ENCODE measurements around the gene SLC39A11. TPM values are rescaled to one million over a fixed set of nuclear protein-coding genes. Genes with fewer than 3 reads are reported as not detected.

SLC39A11 gene
- total RNA-seq, 1 experiment from 2014 or later: 15.2 TPM

- no peak overlapping the region for H3K4ac ChIP-seq (ENCODE audit: low read depth, low read length)
- peaks cover 2% of the 10 kb centered on the region; the same call in 1 of the 2 replicates for H3K27me3 Mint-ChIP-seq (ENCODE audit: low read depth)
- H3K14ac ChIP-seq (ENCODE audit: insufficient read depth, low read length): no peak overlapping the region
- no peak overlapping the region for H4K91ac ChIP-seq (ENCODE audit: insufficient read length, low read depth, low read length)
- H3K36me3 Mint-ChIP-seq (ENCODE audit: insufficient read depth in 1 of 3, low read depth in 3 of 3): peaks cover 2 to 4% (median 3%) of the 10 kb centered on the region in 3 experiments; a peak in 6 of 7 replicates
- H4K8ac ChIP-seq (replicated peaks; ENCODE audit: insufficient read length, low read depth, low read length): no peak overlapping the region
- no peak overlapping the region for H3T11ph ChIP-seq (ENCODE audit: low read length)
- H3K4me3 Mint-ChIP-seq: no peak overlapping the region; a peak in 1 of 5 replicates
- H2AFZ ChIP-seq (ENCODE audit: low read length): no peak overlapping the region
- no peak overlapping the region for H3K27ac ChIP-seq (ENCODE audit: insufficient read length, low read depth, low read length)
- H4K20me1 ChIP-seq (ENCODE audit: control insufficient read depth, insufficient read depth, insufficient read length): no peaks in the 10 kb centered on the region
- H3K23ac ChIP-seq (ENCODE audit: insufficient read length, low read depth, low read length): no peak overlapping the region
- H3K4me2 ChIP-seq (ENCODE audit: insufficient read depth, insufficient read length, low read length): no peak overlapping the region
- H2BK12ac ChIP-seq (ENCODE audit: insufficient read length, low read depth, low read length): no peak overlapping the region
- no peak overlapping the region for H2BK5ac ChIP-seq (ENCODE audit: insufficient read length, low read length)
- H2BK15ac ChIP-seq (ENCODE audit: low read depth, low read length): no peak overlapping the region
- H3K79me1 ChIP-seq (ENCODE audit: insufficient read depth, low read depth, low read length, poor library complexity, severe bottlenecking): no peaks in the 10 kb centered on the region
- no peak overlapping the region for H2BK20ac ChIP-seq (ENCODE audit: low read depth, low read length, poor library complexity, severe bottlenecking)
- H3K18ac ChIP-seq (ENCODE audit: insufficient read length, low read depth, low read length): no peak overlapping the region
- H3K79me2 ChIP-seq (ENCODE audit: insufficient read depth, low read length): no peaks in the 10 kb centered on the region
- H2AK5ac ChIP-seq (ENCODE audit: insufficient read length, low read length): no peak overlapping the region
- H2BK120ac ChIP-seq (ENCODE audit: low read depth, low read length, poor library complexity, severe bottlenecking): no peak overlapping the region
- H3K56ac ChIP-seq (ENCODE audit: insufficient read length, low read depth, low read length): no peak overlapping the region
- no peak for TF ChIP-seq CTCF (conservative IDR thresholded peaks at IDR 0.05)
- no peak overlapping the region for H3K9ac ChIP-seq (ENCODE audit: extremely low read depth, insufficient read length, low read length)
- no CpG with 5 or more reads among the region's 4 CpGs for whole genome bisulfite sequencing (ENCODE audit: extremely low coverage, insufficient read length, low lambda C conversion rate)
- H3K23me2 ChIP-seq (ENCODE audit: insufficient read length, low read depth, low read length, poor library complexity, severe bottlenecking): no peaks in the 10 kb centered on the region
- H3K27ac Mint-ChIP-seq: no peak overlapping the region; a peak in 1 of 7 replicates
- no peaks in the 10 kb centered on the region for H3K9me3 ChIP-seq (ENCODE audit: control insufficient read depth, low read depth, low read length)
- H3K4me1 ChIP-seq (ENCODE audit: insufficient read depth, low read length): no peaks in the 10 kb centered on the region; the same call in 1 of the 2 replicates
- H3K9me3 Mint-ChIP-seq: peaks cover 1 to 5% of the 10 kb centered on the region in 2 experiments; a peak in 2 of 5 replicates
- no peaks in the 10 kb centered on the region for H3K27me3 ChIP-seq (ENCODE audit: insufficient read depth, low read length)
- no peak overlapping the region for H4K5ac ChIP-seq (ENCODE audit: insufficient read length, low read depth, low read length)
- no peak for DNase-seq
- no peaks in the 10 kb centered on the region for H3K4me1 Mint-ChIP-seq
Measured at GRCh38 chr17:73045724-73046123, 46.8 kb downstream of the SLC39A11 start.
